Measurements from ENCODE around the gene MED27. TPM values are rescaled to one million over a fixed set of nuclear protein-coding genes. Genes with fewer than 3 reads are reported as not detected.
A peak's percentile ranks its signal among the peaks of the same experiment; 100 is the strongest.

MED27 gene
- total and polyA plus RNA-seq, 12 donors = 8.0 to 20.7 (median 17.1) TPM

DNA sequence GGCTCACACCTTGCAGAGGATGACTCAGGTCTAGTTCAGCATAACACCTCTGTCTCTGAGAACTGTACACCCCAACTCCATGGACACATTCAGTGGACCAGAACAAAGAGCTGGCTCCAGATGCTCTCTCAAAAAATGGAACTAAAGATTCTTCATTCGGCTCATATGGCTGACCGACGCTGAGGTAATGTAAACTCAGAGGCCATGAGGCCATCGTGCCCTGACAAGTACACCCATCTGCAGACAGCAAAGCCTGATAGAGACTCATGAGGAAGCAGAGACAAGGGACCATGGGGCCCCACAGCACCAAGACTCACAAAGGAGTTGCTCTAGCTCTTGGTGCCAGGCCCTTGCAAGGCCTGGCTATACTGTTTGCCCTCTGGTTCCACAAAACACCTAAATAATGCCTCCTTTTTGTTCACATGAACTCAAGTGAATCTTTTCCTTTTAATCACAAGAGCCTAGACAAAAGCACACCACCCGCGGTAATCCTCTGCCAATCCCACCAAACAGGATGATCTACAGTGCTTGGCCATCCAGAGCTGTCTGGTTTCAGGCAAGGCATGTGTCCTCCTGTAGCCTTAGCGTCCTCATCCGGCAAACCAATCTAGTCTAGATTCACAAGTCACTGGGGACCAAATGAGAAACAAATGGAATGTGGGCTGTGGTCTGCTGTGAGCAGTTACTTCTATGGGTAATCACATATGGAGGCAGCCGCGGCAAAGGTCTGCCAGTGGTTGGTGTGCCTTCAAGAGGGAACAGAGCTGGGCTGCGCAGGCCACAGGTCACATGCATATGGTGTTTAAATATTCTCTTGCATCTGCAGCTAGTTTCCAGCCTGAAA, 22.7 kb downstream of the MED27 start:
- no peaks in the 10 kb centered on the region for H3K27me3 ChIP-seq
- H3K4me3 ChIP-seq = no peak overlapping the region
- peaks cover 0 to 24% (median 0%) of the 10 kb centered on the region in 9 donors for H3K36me3 ChIP-seq
- TF ChIP-seq, protein P1, sequence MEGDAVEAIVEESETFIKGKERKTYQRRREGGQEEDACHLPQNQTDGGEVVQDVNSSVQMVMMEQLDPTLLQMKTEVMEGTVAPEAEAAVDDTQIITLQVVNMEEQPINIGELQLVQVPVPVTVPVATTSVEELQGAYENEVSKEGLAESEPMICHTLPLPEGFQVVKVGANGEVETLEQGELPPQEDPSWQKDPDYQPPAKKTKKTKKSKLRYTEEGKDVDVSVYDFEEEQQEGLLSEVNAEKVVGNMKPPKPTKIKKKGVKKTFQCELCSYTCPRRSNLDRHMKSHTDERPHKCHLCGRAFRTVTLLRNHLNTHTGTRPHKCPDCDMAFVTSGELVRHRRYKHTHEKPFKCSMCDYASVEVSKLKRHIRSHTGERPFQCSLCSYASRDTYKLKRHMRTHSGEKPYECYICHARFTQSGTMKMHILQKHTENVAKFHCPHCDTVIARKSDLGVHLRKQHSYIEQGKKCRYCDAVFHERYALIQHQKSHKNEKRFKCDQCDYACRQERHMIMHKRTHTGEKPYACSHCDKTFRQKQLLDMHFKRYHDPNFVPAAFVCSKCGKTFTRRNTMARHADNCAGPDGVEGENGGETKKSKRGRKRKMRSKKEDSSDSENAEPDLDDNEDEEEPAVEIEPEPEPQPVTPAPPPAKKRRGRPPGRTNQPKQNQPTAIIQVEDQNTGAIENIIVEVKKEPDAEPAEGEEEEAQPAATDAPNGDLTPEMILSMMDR (IDR thresholded peaks at IDR 0.05) = no peak
- H3K4me1 ChIP-seq = peaks cover 0 to 15% (median 0%) of the 10 kb centered on the region in 9 donors
- DNase-seq (no peak), ATAC-seq (no peak)
- peaks cover 0 to 12% (median 0%) of the 10 kb centered on the region in 11 donors for H3K9me3 ChIP-seq
- intact Hi-C loops (cut with DNase I) = no loop called here
- H3K27ac ChIP-seq = no peak overlapping the region
- 91 to 94% methylated on average over 11 of the region's 11 CpGs for WGBS, 2 donors

DNA sequence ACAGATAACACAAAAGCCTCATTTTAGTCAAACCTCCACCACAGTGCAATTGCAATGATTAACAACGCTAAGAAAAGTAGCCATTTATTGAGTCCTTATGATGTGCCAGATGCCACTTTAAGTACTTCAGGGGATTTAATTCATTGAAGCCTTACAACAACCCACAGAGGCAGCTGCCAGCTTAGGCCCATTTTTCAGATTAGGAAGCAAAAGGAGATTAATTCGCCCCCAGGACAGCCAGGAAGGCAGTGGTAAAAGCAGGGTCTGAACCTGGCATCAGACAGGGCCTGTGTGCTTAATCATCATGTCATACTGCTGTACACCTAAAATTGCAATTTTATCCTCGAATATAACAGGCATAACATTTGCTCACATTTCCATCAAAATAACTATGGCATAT, 23.9 kb downstream of the MED27 start:
- DNase-seq (no peak), ATAC-seq (no peak)
- TF ChIP-seq, protein P1 (IDR thresholded peaks at IDR 0.05) = no peak

DNA sequence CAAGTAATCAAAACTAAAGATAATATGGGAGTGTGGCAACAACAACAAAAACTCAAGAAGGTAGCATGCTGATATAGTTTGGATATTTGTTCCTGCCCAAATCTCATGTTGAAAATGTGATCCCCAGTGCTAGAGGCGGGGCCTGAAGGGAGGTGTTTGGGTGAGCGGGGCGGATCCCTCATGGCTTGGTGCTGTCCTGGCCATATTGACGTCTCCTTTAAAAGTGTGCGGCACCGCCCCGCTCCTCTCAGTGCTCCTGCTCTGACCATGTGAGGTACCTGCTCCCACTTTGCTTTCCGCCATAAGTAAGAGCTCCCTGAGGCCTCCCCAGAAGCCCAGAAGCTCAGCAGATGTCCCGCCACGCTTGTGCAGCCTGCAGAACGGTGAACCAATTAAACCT, 25.6 kb downstream of the MED27 start:
- no peak overlapping the region for H3K4me3 ChIP-seq
- ATAC-seq = no peak
- DNase-seq = no peak
- intact Hi-C loops (cut with DNase I) = no loop called here
- H3K4me1 ChIP-seq = peaks cover 0 to 18% (median 9%) of the 10 kb centered on the region in 9 donors
- TF ChIP-seq, protein P1 (IDR thresholded peaks at IDR 0.05) = no peak
- WGBS, 2 donors = 94 to 95% methylated on average over 11 of the region's 11 CpGs
- no peak overlapping the region for H3K27ac ChIP-seq
- peaks cover 0 to 8% (median 0%) of the 10 kb centered on the region in 9 donors for H3K36me3 ChIP-seq
- H3K27me3 ChIP-seq = no peaks in the 10 kb centered on the region
- peaks cover 0 to 10% (median 0%) of the 10 kb centered on the region in 11 donors for H3K9me3 ChIP-seq

More for the DNA sequence above, 23.9 kb downstream of the MED27 start:
- Histone ChIP-seq H3K4me3 (no peak overlapping the region), H3K36me3 (peaks cover 0 to 24% (median 0%) of the 10 kb centered on the region in 9 donors), H3K4me1 (peaks cover 0 to 9% (median 0%) of the 10 kb centered on the region in 9 donors), H3K27me3 (no peaks in the 10 kb centered on the region), H3K9me3 (peaks cover 0 to 12% (median 0%) of the 10 kb centered on the region in 11 donors), H3K27ac (no peak overlapping the region)
- intact Hi-C loops (cut with DNase I) = no loop called here
- 91 to 95% methylated on average over 3 of the region's 3 CpGs for WGBS, 2 donors

DNA sequence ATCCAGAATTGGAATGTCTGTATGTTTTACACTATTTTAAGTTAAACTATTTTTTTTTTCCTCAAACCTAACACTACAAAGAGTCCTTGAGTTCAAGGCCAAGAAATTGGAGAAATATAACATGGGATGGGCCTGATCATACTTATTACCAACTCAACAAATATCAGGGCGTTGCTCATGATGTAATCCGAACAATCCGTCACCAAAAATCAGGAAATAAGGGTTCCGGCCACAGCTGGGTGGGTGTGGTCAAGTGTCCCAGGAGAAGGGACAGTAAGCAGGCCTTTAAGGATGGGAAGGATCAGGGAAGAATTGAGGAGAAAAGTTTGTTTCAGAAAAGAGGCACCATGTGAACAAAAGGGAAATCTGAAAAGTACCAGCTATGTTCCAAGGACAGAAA, 29.8 kb downstream of the MED27 start:
- intact Hi-C loops (cut with DNase I) = no loop called here
- DNase-seq (peak in 1 of 2 donors; percentile 23), ATAC-seq (peak in 5 of 8 donors; percentile 26 to 78 (median 51))
- TF ChIP-seq, protein P1 (IDR thresholded peaks at IDR 0.05) = no peak
- Histone ChIP-seq H3K27me3 (no peaks in the 10 kb centered on the region), H3K4me1 (peaks cover 0 to 22% (median 9%) of the 10 kb centered on the region in 9 donors), H3K4me3 (no peak overlapping the region), H3K36me3 (no peaks in the 10 kb centered on the region), H3K9me3 (no peaks in the 10 kb centered on the region), H3K27ac (peak overlapping the region in 3 of 10 donors; percentile 6 to 41 (median 37))
- 43 to 58% methylated on average over 4 of the region's 4 CpGs for WGBS, 2 donors

All from heart right ventricle (tissue), 16 donors.